Right cardiac atrium (tissue), 5 donors: Measurements from ENCODE around the gene MALAT1. TPM values are rescaled to one million over a fixed set of nuclear protein-coding genes. Genes with fewer than 3 reads are reported as not detected.

Experiments used
- ATAC-seq, 2 donors: fragments of 200-7000 bp; cut with Tn5 transposase; one replicate each; pipeline versions ENCODE4 v1.8.0 to v1.9.1; 2020; ENCODE audit warnings: moderate library complexity in 2 of 2, mild to moderate bottlenecking in 1 of 2
- DNase-seq, 3 donors: peaks; one replicate each; pipeline ENCODE4 v3.0.0-alpha.2; 2020
- H3K27ac ChIP-seq: one replicate; pipeline ENCODE4 v1.5.1; 2013; ENCODE audit warnings: mild to moderate bottlenecking, low read length, control low read depth, moderate library complexity
- H3K27me3 ChIP-seq: one replicate; pipeline ENCODE4 v1.6.1; 2013; ENCODE audit not compliant: control insufficient read depth, insufficient read depth
- H3K4me1 ChIP-seq: one replicate; pipeline ENCODE4 v1.6.1; 2013; ENCODE audit warnings: low read length; ENCODE audit not compliant: control insufficient read depth, insufficient read depth
- H3K4me3 ChIP-seq: one replicate; pipeline ENCODE4 v1.5.1; 2013; ENCODE audit warnings: low read length, control low read depth
- H3K9me3 ChIP-seq: one replicate; pipeline ENCODE4 v1.6.1; 2013; ENCODE audit warnings: low read length; ENCODE audit not compliant: control insufficient read depth
- WGBS: extraction: QIAGEN DNeasy Blood & Tissue Kit; methylation state at CpG from one replicate; pipeline ENCODE4 v1.1.7; 2013; 5-methylcytosine and 5-hydroxymethylcytosine counted together
- intact Hi-C, 4 donors: fragments of 100-400 bp; cut with DNase I; formaldehyde crosslinking; loops; one replicate each; pipeline versions ENCODE4 v1.11.0 to v1.14.0; 2022 to 2023
- polyA plus RNA-seq: library from polyadenylated mRNA; stranded (reverse); fragments of 200-250 nt; gene quantifications from one replicate; pipeline ENCODE4 v1.2.3, GENCODE V29; 2013
- total RNA-seq, 4 donors: library from RNA; stranded (reverse); fragmentation: NEBNext Ultra II Directional; extraction: Animal tissue kit (Norgen Biotek cat#: 25700); gene quantifications; one replicate each; pipeline ENCODE4 v1.2.1, GENCODE V29; 2021
- donor health status: healthy with polysubstance abuse.
- donor health status: DM: no; HTN: yes; CAD: no.
- donor health status: DM: no; HTN: no; CAD: no.
- donor health status: DM: no; HTN: yes; CAD: no; lungs with severe emphysema.
- donor health status: DM: yes; HTN: yes; CAD: no.

The MALAT1 gene
- total and polyA plus RNA-seq, 5 donors = 1,948 to 5,353 (median 4,935) TPM

- H3K9me3 ChIP-seq = no peaks in the 10 kb centered on the region
- no peak overlapping the region for H3K27ac ChIP-seq
- ATAC-seq (peak; percentile 79 to 83), DNase-seq (peak; percentile 83 to 95 (median 92))
- H3K27me3 ChIP-seq = no peaks in the 10 kb centered on the region
- no peak overlapping the region for H3K4me3 ChIP-seq
- intact Hi-C loops = loop anchor here in 2 of 4 donors (10.0 kb wide), 1 partner anchor 58 kb away; no protein-coding TSS in a partner anchor
- WGBS = 47% methylated on average over 64 of the region's 64 CpGs
- no peaks in the 10 kb centered on the region for H3K4me1 ChIP-seq
Measured at GRCh38 chr11:65546217-65546958, 47.5 kb downstream of the MALAT1 start.

GRCh38 chr11:65547446-65548125 lies 48.7 kb downstream of the MALAT1 start:
- no peaks in the 10 kb centered on the region for H3K27me3 ChIP-seq
- WGBS = 81% methylated on average over 52 of the region's 52 CpGs
- peak in 2 of 3 donors; percentile 47 to 67 for DNase-seq
- no peak overlapping the region for H3K27ac ChIP-seq
- intact Hi-C loops = loop anchor here in 2 of 4 donors (10.0 kb wide), 1 partner anchor 57 kb away; no protein-coding TSS in a partner anchor
- no peaks in the 10 kb centered on the region for H3K9me3 ChIP-seq
- H3K4me1 ChIP-seq = no peaks in the 10 kb centered on the region
- no peak for ATAC-seq
- H3K4me3 ChIP-seq = no peak overlapping the region

DNA sequence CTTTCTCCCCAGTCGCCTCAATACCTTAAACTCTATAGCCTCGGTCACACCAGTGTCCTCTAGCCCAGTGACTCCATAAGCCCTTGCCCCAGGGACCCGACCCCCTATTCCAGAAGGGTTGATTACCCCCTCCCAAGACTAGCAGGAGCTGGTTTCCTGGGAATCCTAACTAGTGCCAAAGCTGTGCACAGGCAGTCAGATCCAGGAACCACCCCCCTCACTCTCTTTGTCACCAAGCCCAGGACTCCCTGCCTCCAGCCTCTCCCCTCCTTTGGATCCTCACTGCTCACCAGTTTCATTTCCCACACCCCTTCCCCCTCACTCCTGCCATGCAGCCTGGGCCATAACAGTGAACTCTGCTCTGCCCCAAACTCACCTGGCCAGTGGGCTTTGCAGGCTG lies 49.5 kb downstream of the MALAT1 start:
- intact Hi-C loops = loop anchor here in 2 of 4 donors (10.0 kb wide), 1 partner anchor 56 kb away; no protein-coding TSS in a partner anchor
- no peaks in the 10 kb centered on the region for H3K4me1 ChIP-seq

DNA sequence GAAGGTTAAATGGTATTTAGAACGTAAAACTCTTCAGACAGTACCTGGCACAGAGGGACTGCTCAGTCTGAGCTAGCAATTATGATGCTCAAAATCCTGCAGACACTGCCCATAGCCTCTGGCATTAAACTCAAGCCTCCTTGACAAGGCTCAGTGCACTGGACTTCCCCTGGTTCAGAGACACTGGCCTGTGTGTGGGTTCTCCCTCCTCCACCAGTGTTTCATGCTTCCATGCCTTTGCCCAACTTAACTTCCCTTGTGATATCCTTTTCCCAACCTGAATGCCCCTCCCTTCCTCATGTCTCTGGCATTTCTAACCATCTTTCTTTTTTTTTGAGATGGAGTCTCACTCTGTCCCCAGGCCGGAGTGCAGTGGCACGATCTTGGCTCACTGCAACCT lies 50.3 kb downstream of the MALAT1 start:
- 93% methylated on average over 3 of the region's 3 CpGs for WGBS
- no peak overlapping the region for H3K4me3 ChIP-seq
- no peaks in the 10 kb centered on the region for H3K4me1 ChIP-seq
- intact Hi-C loops = loop anchor here in 2 of 4 donors (10.0 kb wide), 1 partner anchor 56 kb away; no protein-coding TSS in a partner anchor
- DNase-seq (no peak), ATAC-seq (no peak)
- no peak overlapping the region for H3K27ac ChIP-seq
- H3K9me3 ChIP-seq = no peaks in the 10 kb centered on the region
- H3K27me3 ChIP-seq = no peaks in the 10 kb centered on the region

More for the DNA sequence above, 49.5 kb downstream of the MALAT1 start:
- no peaks in the 10 kb centered on the region for H3K9me3 ChIP-seq
- ATAC-seq (no peak), DNase-seq (peak in 1 of 3 donors; percentile 26)
- no peak overlapping the region for H3K27ac ChIP-seq
- H3K27me3 ChIP-seq = no peaks in the 10 kb centered on the region
- no peak overlapping the region for H3K4me3 ChIP-seq
- WGBS = 90% methylated on average over 3 of the region's 3 CpGs

- peak; percentile 44 to 83 (median 80) for DNase-seq
- Histone ChIP-seq H3K4me3 (no peak overlapping the region), H3K9me3 (no peaks in the 10 kb centered on the region), H3K27me3 (no peaks in the 10 kb centered on the region), H3K4me1 (no peaks in the 10 kb centered on the region), H3K27ac (no peak overlapping the region)
- peak in 1 of 2 donors; percentile 19 for ATAC-seq
- intact Hi-C loops = no loop called here
- 68% methylated on average over 17 of the region's 17 CpGs for WGBS
Measured at GRCh38 chr11:65551572-65552387, 52.9 kb downstream of the MALAT1 start.

- 82% methylated on average over 9 of the region's 9 CpGs for WGBS
- Histone ChIP-seq H3K27ac (no peak overlapping the region), H3K4me3 (no peak overlapping the region), H3K9me3 (no peaks in the 10 kb centered on the region), H3K27me3 (no peaks in the 10 kb centered on the region), H3K4me1 (no peaks in the 10 kb centered on the region)
- DNase-seq (no peak), ATAC-seq (no peak)
- intact Hi-C loops = no loop called here
Measured at GRCh38 chr11:65552388-65552951, 53.6 kb downstream of the MALAT1 start.

- Histone ChIP-seq H3K9me3 (no peaks in the 10 kb centered on the region), H3K4me3 (no peak overlapping the region), H3K27ac (no peak overlapping the region), H3K27me3 (no peaks in the 10 kb centered on the region), H3K4me1 (no peaks in the 10 kb centered on the region)
- ATAC-seq (no peak), DNase-seq (peak in 2 of 3 donors; percentile 58 to 62)
- 64% methylated on average over 37 of the region's 37 CpGs for WGBS
- intact Hi-C loops = no loop called here
Measured at GRCh38 chr11:65553301-65554001, 54.6 kb downstream of the MALAT1 start.

DNA sequence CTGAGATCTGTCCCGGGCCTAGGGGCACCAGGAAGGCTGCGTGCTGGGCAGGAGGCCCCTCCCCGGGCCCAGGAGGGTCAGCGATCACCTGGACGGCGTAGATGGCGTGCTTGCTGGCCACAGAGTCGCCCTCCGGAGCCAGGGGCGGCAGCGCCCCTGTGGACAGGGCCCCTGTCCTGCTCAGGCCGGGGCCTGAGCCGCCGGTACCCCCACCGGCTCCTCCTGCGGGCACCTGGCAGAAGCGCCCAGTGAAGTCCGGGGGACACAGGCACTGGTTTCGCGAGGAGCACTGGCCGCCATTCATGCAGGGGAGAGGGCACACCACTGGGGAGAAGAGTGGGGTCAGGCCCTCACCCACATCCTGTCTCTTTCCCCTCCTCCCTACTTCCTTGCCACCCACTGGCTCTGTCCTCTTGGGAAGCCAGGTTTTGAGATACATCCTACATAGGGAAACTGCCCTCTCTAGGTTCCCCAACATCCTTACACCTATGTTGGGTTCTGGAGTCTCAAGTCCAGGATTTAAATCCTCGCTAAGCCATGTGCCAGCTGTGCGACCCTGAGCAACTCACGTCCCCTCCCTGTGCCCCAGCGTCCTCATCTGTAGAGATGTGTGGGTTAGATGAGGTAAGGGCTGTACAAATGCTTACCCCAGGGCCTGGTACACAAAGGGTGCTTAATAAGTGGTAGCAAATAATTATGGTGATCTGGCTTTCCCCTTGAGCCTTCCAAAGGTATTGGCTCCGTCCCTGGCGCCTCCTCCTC lies 55.4 kb downstream of the MALAT1 start:
- peaks cover 3% of the 10 kb centered on the region for H3K4me1 ChIP-seq
- ATAC-seq = no peak
- no peak overlapping the region for H3K27ac ChIP-seq

GRCh38 chr11:65554842-65555430 lies 56.1 kb downstream of the MALAT1 start:
- 72% methylated on average over 4 of the region's 4 CpGs for WGBS
- DNase-seq = peak in 1 of 3 donors; percentile 32

More for the DNA sequence above, 55.4 kb downstream of the MALAT1 start:
- 85% methylated on average over 27 of the region's 27 CpGs for WGBS
- Histone ChIP-seq H3K4me3 (no peak overlapping the region), H3K27me3 (no peaks in the 10 kb centered on the region), H3K9me3 (no peaks in the 10 kb centered on the region)
- intact Hi-C loops = no loop called here
- peak in 1 of 3 donors; percentile 58 for DNase-seq

More at GRCh38 chr11:65554842-65555430, 56.1 kb downstream of the MALAT1 start:
- Histone ChIP-seq H3K27me3 (no peaks in the 10 kb centered on the region), H3K4me1 (peaks cover 4% of the 10 kb centered on the region), H3K4me3 (no peak overlapping the region), H3K9me3 (no peaks in the 10 kb centered on the region), H3K27ac (no peak overlapping the region)
- intact Hi-C loops = no loop called here
- ATAC-seq = no peak
